HT1080 (cell line): ENCODE results near the gene FLRT2. TPM values are rescaled to one million over a fixed set of nuclear protein-coding genes. Genes with fewer than 3 reads are reported as not detected.

Source experiments
- DNase-seq: peaks from one replicate; pipeline ENCODE4 v3.0.0-alpha.2; 2015; ENCODE audit warnings: low read depth
- total RNA-seq: library from RNA; depleted of rRNA; stranded (reverse); fragments of >200 nt; shearing (Covaris generic); gene quantifications from 2 replicates; pipeline ENCODE4 v1.2.3, GENCODE V29; 2014

FLRT2 gene
- total RNA-seq, 1 experiment from 2014 or later, result 7.2 TPM

GRCh38 chr14:85530626-85531025 lies 682 bp downstream of the FLRT2 start:
- DNase-seq, result no peak

DNA sequence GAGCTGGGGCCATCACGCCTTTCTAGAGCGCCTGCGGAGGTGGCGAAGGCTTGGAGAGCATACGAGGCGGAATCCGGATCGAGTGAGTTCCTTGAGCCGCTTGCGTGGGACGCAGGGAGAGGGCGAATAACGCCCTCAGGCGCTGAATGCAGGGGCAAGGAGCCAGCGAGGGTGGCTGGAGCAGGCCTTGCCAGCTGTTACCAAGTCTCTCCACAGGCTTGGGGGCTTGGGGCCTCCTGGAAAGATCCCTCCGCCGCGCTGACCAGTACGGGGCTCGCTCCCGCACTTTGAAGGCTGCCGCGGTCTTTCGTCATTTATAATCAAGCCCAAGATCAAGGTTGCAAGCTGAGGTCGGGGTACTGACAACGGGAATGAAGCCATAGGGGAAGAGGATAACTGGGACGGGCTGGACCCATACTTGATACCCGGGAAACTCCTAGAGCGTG lies 1.2 kb downstream of the FLRT2 start:
- DNase-seq, result no peak

- DNase-seq, result peak; percentile 7
These were observed 1.8 kb downstream of the FLRT2 start for GRCh38 chr14:85531587-85532373.

- DNase-seq, result no peak
These were observed 2.6 kb downstream of the FLRT2 start for GRCh38 chr14:85532374-85533022.

- peak; percentile 71 for DNase-seq
These were observed 3.3 kb downstream of the FLRT2 start for GRCh38 chr14:85533023-85533860.

- peak; percentile 31 for DNase-seq
These were observed 3.9 kb downstream of the FLRT2 start for GRCh38 chr14:85533861-85534291.

- DNase-seq, result peak; percentile 20
These were observed 4.7 kb downstream of the FLRT2 start for GRCh38 chr14:85534458-85535293.

- no peak for DNase-seq
These were observed 5.4 kb downstream of the FLRT2 start for GRCh38 chr14:85535321-85535720.

GRCh38 chr14:85535991-85536832 lies 6.3 kb downstream of the FLRT2 start:
- peak; percentile 61 for DNase-seq

- DNase-seq, result no peak
These were observed 6.9 kb downstream of the FLRT2 start for GRCh38 chr14:85536833-85537190.

- no peak for DNase-seq
These were observed 7.6 kb downstream of the FLRT2 start for GRCh38 chr14:85537526-85537925.

GRCh38 chr14:85538636-85539035 lies 8.7 kb downstream of the FLRT2 start:
- no peak for DNase-seq

GRCh38 chr14:85539510-85539909 lies 9.6 kb downstream of the FLRT2 start:
- DNase-seq, result no peak

DNA sequence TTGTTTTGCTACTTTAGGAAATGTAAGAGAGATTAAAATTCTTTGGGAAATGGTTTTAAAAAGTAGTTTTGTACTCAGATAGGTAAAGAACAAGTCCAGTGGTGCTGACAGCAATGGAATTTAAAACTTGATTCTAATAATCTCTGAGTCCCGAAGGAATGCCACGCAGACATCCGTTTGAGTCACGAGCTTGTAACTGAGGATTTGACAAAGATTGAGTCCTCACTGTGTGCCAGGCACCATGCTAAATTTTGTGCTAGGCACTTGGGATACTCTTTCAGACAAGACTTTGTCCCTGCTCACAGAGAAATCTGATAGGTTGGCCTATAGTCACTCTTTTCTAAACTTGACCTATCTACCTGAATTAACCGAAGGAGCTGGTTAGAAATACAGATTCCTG lies 12.7 kb downstream of the FLRT2 start:
- no peak for DNase-seq

DNA sequence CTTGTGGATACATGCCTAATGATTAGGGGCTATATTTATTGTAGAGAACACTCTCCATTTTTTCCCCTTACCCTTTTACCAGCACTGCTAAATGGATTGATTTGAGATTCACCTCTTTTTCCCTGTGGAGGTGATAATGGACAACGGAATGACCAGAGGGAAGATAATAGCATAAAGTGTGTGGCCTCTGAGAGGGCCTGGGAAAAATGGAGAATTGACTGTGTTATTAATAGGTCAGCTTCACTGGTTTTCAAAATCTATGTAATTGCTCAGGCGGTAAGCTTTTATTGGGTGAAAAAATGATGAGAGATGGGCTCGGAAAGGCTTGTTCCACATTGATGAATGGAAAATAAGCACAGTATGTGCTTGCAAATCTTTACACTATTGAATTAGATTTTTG lies 15.8 kb downstream of the FLRT2 start:
- DNase-seq, result no peak

- DNase-seq, result no peak
These were observed 16.4 kb downstream of the FLRT2 start for GRCh38 chr14:85546390-85546789.

GRCh38 chr14:85549697-85550096 lies 19.8 kb downstream of the FLRT2 start:
- DNase-seq, result no peak

DNA sequence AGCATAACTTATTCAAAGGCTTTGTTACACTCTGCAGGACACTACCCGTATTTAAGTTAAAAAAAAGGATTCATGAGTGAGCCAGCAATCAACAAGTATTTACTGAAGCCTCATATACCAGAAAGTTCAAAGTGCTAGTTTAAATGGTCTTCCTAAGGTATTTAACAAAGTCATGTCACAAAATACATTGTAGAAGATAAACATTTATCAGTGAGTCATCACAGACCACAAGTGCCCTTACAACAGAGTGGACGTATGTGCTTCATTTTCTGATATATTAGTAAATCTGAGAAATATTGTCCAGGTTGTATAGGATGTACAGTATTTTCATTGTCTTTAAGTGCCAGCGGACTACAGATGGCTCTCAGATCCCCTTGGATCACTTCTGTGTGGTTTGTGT lies 24.2 kb downstream of the FLRT2 start:
- no peak for DNase-seq

DNA sequence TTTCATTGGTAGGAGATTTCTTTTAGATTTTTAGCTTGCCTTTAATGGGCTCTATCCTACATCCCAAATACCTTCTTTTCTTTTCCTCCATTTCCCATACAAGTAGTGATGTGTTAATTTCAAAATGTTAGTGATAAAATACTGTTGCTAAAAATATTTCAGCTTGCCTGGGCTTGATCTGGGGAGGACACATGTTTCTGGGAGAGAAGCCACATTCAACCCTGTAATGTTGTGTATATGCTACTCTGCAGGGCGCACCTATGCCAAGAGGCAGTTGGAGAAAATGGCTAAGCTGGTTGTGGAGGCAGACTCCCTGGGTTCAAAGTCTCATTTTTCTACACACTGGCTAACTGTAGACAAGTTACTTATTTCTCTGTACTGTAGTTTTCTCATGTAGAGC lies 26.3 kb downstream of the FLRT2 start:
- DNase-seq, result no peak

- no peak for DNase-seq
These were observed 28.6 kb downstream of the FLRT2 start for GRCh38 chr14:85558505-85558904.
